Prostate gland (tissue), 2 donors: Measurements from ENCODE around the gene CXXC5. TPM values are rescaled to one million over a fixed set of nuclear protein-coding genes. Genes with fewer than 3 reads are reported as not detected.

Experiments
- DNase-seq: peaks from one replicate; pipeline ENCODE4 v3.0.0-alpha.2; 2019; ENCODE audit warnings: low spot score
- H3K27ac ChIP-seq, 2 donors: fragments of 200-600 bp; sonication (generic); 2 replicates each; pipeline ENCODE4 v1.5.1; 2017 to 2019
- H3K27me3 ChIP-seq: fragments of 200-600 bp; sonication (generic); replicated peaks from 2 replicates; pipeline ENCODE4 v1.5.1; 2019; ENCODE audit not compliant: insufficient read depth
- H3K36me3 ChIP-seq, 2 donors: fragments of 200-600 bp; sonication (generic); 1 replicate in 1 of 2; 2 replicates in 1 of 2; pipeline versions ENCODE4 v1.5.1 to v1.8.1; 2017 to 2019
- H3K4me1 ChIP-seq: fragments of 200-600 bp; sonication (generic); replicated peaks from 2 replicates; pipeline ENCODE4 v1.5.1; 2019
- H3K4me3 ChIP-seq, 2 donors: fragments of 200-600 bp; sonication (generic); 2 replicates each; pipeline ENCODE4 v1.5.1; 2017 to 2019
- H3K9me3 ChIP-seq: fragments of 200-600 bp; sonication (generic); 2 replicates; pipeline ENCODE4 v1.5.1; 2017
- POLR2A ChIP-seq: fragments of 450-650 bp; IDR thresholded peaks from one replicate; pipeline ENCODE4 v1.6.1; 2016; ENCODE audit warnings: antibody characterized with exemption, mild to moderate bottlenecking
- POLR2AphosphoS5 ChIP-seq: sonication (generic); formaldehyde crosslinking; IDR thresholded peaks from one replicate; pipeline ENCODE4 v1.6.1; 2017; ENCODE audit warnings: antibody characterized with exemption
- WGBS: methylation state at CpG from one replicate; pipeline ENCODE4 v1.1.5; 2018; 5-methylcytosine and 5-hydroxymethylcytosine counted together
- intact Hi-C: fragments of 100-400 bp; cut with DNase I; formaldehyde crosslinking; loops from one replicate; pipeline ENCODE4 v1.14.2; 2022
- total RNA-seq, 2 donors: library from RNA; depleted of rRNA; stranded (reverse); fragments of >200 nt; gene quantifications; one replicate each; pipeline ENCODE4 v1.1.0, GENCODE V29; 2016
- TF ChIP-seq, protein P1 (sequence below), 4 experiments: fragments of 200-600 bp in 2 of 4; fragments of 450-650 bp in 2 of 4; sonication (generic) in 2 of 4; IDR thresholded peaks; 1 replicate in 3 of 4; 2 replicates in 1 of 4; pipeline ENCODE4 v1.5.1; 2016 to 2019; ENCODE audit warnings: antibody characterized with exemption in 4 of 4, mild to moderate bottlenecking in 2 of 4, moderate library complexity in 2 of 4

CXXC5 gene
- total RNA-seq, 2 donors from 2014 or later = 47.4 to 47.7 TPM

GRCh38 chr5:139692679-139693308 lies 44.6 kb downstream of the CXXC5 start:
- intact Hi-C loops = no loop called here
- Histone ChIP-seq H3K9me3 (no peaks in the 10 kb centered on the region), H3K4me1 (peaks cover 12% of the 10 kb centered on the region), H3K36me3 (no peaks in the 10 kb centered on the region), H3K4me3 (no peak overlapping the region), H3K27ac (no peak overlapping the region), H3K27me3 (no peaks in the 10 kb centered on the region)
- 85% methylated on average over 8 of the region's 8 CpGs for WGBS
- no peak for DNase-seq
- TF ChIP-seq, protein P1, sequence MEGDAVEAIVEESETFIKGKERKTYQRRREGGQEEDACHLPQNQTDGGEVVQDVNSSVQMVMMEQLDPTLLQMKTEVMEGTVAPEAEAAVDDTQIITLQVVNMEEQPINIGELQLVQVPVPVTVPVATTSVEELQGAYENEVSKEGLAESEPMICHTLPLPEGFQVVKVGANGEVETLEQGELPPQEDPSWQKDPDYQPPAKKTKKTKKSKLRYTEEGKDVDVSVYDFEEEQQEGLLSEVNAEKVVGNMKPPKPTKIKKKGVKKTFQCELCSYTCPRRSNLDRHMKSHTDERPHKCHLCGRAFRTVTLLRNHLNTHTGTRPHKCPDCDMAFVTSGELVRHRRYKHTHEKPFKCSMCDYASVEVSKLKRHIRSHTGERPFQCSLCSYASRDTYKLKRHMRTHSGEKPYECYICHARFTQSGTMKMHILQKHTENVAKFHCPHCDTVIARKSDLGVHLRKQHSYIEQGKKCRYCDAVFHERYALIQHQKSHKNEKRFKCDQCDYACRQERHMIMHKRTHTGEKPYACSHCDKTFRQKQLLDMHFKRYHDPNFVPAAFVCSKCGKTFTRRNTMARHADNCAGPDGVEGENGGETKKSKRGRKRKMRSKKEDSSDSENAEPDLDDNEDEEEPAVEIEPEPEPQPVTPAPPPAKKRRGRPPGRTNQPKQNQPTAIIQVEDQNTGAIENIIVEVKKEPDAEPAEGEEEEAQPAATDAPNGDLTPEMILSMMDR (IDR thresholded peaks at IDR 0.05) = no peak
- TF ChIP-seq POLR2A (no peak), POLR2AphosphoS5 (no peak)

- TF ChIP-seq, protein P1 (IDR thresholded peaks at IDR 0.05) = no peak
- TF ChIP-seq POLR2A (no peak), POLR2AphosphoS5 (no peak)
- Histone ChIP-seq H3K4me3 (no peak overlapping the region), H3K9me3 (no peaks in the 10 kb centered on the region), H3K4me1 (peaks cover 16% of the 10 kb centered on the region), H3K27me3 (no peaks in the 10 kb centered on the region), H3K36me3 (no peaks in the 10 kb centered on the region), H3K27ac (no peak overlapping the region)
- intact Hi-C loops = no loop called here
- 98% methylated on average over 3 of the region's 3 CpGs for WGBS
- DNase-seq = no peak
These were observed 45.7 kb downstream of the CXXC5 start for GRCh38 chr5:139693676-139694364.

- no peak for DNase-seq
- H3K27ac ChIP-seq = no peak overlapping the region
- intact Hi-C loops = no loop called here
- WGBS = 76% methylated on average over 1 of the region's 1 CpG
- H3K4me1 ChIP-seq = peaks cover 16% of the 10 kb centered on the region
- H3K4me3 ChIP-seq = no peak overlapping the region
- H3K27me3 ChIP-seq = no peaks in the 10 kb centered on the region
- no peaks in the 10 kb centered on the region for H3K36me3 ChIP-seq
- no peaks in the 10 kb centered on the region for H3K9me3 ChIP-seq
- TF ChIP-seq, protein P1 (IDR thresholded peaks at IDR 0.05) = no peak
- TF ChIP-seq POLR2AphosphoS5 (no peak), POLR2A (no peak)
These were observed 46.5 kb downstream of the CXXC5 start for GRCh38 chr5:139694556-139695177.

DNA sequence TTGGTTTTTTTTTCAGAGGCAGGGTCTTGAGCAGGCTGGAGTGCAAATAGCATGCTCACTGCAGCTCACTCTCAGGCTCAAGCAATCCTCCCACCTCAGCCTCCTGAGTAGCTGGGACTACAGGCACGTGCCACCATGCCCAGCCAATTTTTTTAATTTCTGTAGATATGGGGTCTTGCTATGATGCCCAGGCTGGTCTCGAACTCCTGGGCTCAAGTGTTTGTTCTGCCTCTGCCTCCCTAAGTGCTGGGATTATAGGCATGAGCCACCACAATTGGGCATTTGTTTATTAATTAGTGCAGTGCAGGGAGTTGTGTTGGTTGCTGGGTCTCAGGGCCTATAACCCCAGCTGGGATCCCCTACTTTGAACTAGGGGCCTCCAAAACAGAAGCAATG lies 47.0 kb downstream of the CXXC5 start:
- DNase-seq = no peak
- no peaks in the 10 kb centered on the region for H3K9me3 ChIP-seq
- TF ChIP-seq POLR2A (no peak), POLR2AphosphoS5 (no peak)
- TF ChIP-seq, protein P1 (IDR thresholded peaks at IDR 0.05) = no peak
- no peaks in the 10 kb centered on the region for H3K27me3 ChIP-seq
- H3K27ac ChIP-seq = no peak overlapping the region
- peaks cover 16% of the 10 kb centered on the region for H3K4me1 ChIP-seq
- intact Hi-C loops = no loop called here
- no peaks in the 10 kb centered on the region for H3K36me3 ChIP-seq
- H3K4me3 ChIP-seq = no peak overlapping the region
- 87% methylated on average over 2 of the region's 2 CpGs for WGBS
